Caco-2 (cell line): ENCODE measurements around the gene MYL6. TPM values are rescaled to one million over a fixed set of nuclear protein-coding genes. Genes with fewer than 3 reads are reported as not detected.

Experiments used
- BruUV-seq: library from RNA; stranded (reverse); fragments of 400-500 nt; replicated peaks from 2 replicates; lab custom pipeline; 2021; lab: Mats Ljungman, UMichigan
- CTCF ChIA-PET: fragments of 300-600 bp; sonication (Branson Sonifier 250); formaldehyde crosslinking; loops from one replicate; lab custom pipeline; 2022; ENCODE audit warnings: antibody characterized with exemption; lab: Charles Lee
- POLR2A ChIA-PET: fragments of 300-600 bp; sonication (Branson Sonifier 250); formaldehyde crosslinking; loops from one replicate; lab custom pipeline; 2022; ENCODE audit warnings: antibody characterized with exemption; lab: Charles Lee
- DNase-seq, 2 experiments: peaks; one replicate each; pipeline versions ENCODE4 v3.0.0 to v3.0.0-alpha.2; 2020 to 2022
- H3K27me3 ChIP-seq: replicated peaks from 2 replicates; pipeline ENCODE4 v1.6.0; 2011; ENCODE audit warnings: low read length; ENCODE audit not compliant: control insufficient read depth, insufficient read depth
- H3K36me3 ChIP-seq: 2 replicates; pipeline ENCODE4 v1.5.1; 2011; ENCODE audit warnings: low read length; ENCODE audit not compliant: control insufficient read depth, insufficient read depth
- H3K4me1 ChIP-seq: fragments of 250-450 bp; sonication (Bioruptor Pico); 2 replicates; pipeline ENCODE4 v1.5.1; 2020; ENCODE audit warnings: mild to moderate bottlenecking
- H3K4me3 ChIP-seq: 2 replicates; pipeline ENCODE4 v1.5.1; 2011; ENCODE audit warnings: low read depth, mild to moderate bottlenecking, control low read depth, low read length
- H3K9me3 ChIP-seq: fragments of 250-450 bp; sonication (Bioruptor Pico); 2 replicates; pipeline ENCODE4 v1.5.1; 2020; ENCODE audit warnings: mild to moderate bottlenecking, moderate library complexity
- H3K27ac Mint-ChIP-seq: one replicate; pipeline ENCODE4 v1.8.0; 2022; ENCODE audit warnings: mixed read lengths; ENCODE audit not compliant: unreplicated experiment
- H3K27me3 Mint-ChIP-seq: one replicate; pipeline ENCODE4 v1.8.0; 2022; ENCODE audit warnings: mixed read lengths; ENCODE audit not compliant: insufficient read depth, unreplicated experiment
- H3K36me3 Mint-ChIP-seq: one replicate; pipeline ENCODE4 v1.8.0; 2022; ENCODE audit warnings: mild to moderate bottlenecking, mixed read lengths; ENCODE audit not compliant: insufficient read depth, unreplicated experiment
- H3K4me1 Mint-ChIP-seq: one replicate; pipeline ENCODE4 v1.8.0; 2022; ENCODE audit warnings: low read depth, mixed read lengths; ENCODE audit not compliant: unreplicated experiment
- H3K4me3 Mint-ChIP-seq: one replicate; pipeline ENCODE4 v1.8.0; 2022; ENCODE audit warnings: mild to moderate bottlenecking, moderate library complexity, mixed read lengths; ENCODE audit not compliant: unreplicated experiment
- H3K9me3 Mint-ChIP-seq: one replicate; pipeline ENCODE4 v1.8.0; 2022; ENCODE audit warnings: mixed read lengths; ENCODE audit not compliant: unreplicated experiment
- CTCF ChIP-seq, 2 experiments: fragments of 200-600 bp in 1 of 2; IDR thresholded peaks; 1 replicate in 1 of 2; 2 replicates in 1 of 2; pipeline versions ENCODE4 v1.5.1 to v1.8.0; 2011 to 2022; ENCODE audit warnings: antibody characterized with exemption in 1 of 2, control low read depth in 1 of 2, inconsistent platforms in 1 of 2, low read depth in 1 of 2, low read length in 1 of 2, mild to moderate bottlenecking in 1 of 2, moderate library complexity in 1 of 2; ENCODE audit not compliant: insufficient read depth in 1 of 2, severe bottlenecking in 1 of 2, unreplicated experiment in 1 of 2
- intact Hi-C: fragments of 100-400 bp; cut with micrococcal nuclease; formaldehyde crosslinking; loops from one replicate; pipeline ENCODE4 v1.10.0; 2022; ENCODE audit not compliant: unreplicated experiment
- total RNA-seq: library from RNA; stranded (reverse); gene quantifications from 2 replicates; pipeline ENCODE4 v1.2.3, GENCODE V29; 2022

Gene MYL6
- total RNA-seq, 1 experiment from 2014 or later = 960 TPM

DNA sequence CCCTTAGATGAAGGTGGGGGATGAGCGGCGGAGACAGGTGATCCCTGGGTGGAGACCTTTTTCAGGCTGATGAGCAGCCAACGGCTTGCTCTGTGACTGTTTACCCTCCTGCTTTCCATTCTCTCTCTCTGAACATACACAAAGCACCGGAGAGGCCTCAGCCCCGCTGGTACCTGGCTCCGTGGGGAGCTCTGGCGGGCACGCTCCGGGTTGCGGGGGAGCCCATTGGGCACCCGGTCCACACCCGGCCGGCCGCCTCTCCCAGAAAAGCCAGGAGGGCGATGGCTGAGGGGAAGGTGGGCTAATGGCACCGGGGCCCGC is 30.6 kb downstream of the MYL6 start:
- Histone ChIP-seq H3K4me3 (peak overlapping the region; percentile 49), H3K27me3 (no peaks in the 10 kb centered on the region), H3K36me3 (peaks cover 3% of the 10 kb centered on the region), H3K4me1 (peaks cover 19% of the 10 kb centered on the region), H3K9me3 (no peaks in the 10 kb centered on the region)
- no peak for TF ChIP-seq CTCF (IDR thresholded peaks at IDR 0.05; ENCODE audit: insufficient read depth in 1 of 2, low read depth in 1 of 2, low read length in 1 of 2, severe bottlenecking in 1 of 2, unreplicated experiment in 1 of 2)
- POLR2A ChIA-PET = interaction anchor here (0.9 to 2.3 kb wide), 9 partner anchors 30 to 127 kb away, joined by 3 to 20 read pairs (median 7); partner anchors contain the start of genes CNPY2, COQ10A, ESYT1 and MYL6
- BruUV-seq = no TSS peak
- no peak for DNase-seq
- Mint-ChIP-seq H3K4me1 (peaks cover 26% of the 10 kb centered on the region), H3K9me3 (no peaks in the 10 kb centered on the region), H3K4me3 (peak overlapping the region; percentile 97), H3K36me3 (peaks cover 53% of the 10 kb centered on the region), H3K27ac (peak overlapping the region; percentile 81), H3K27me3 (peaks cover 3% of the 10 kb centered on the region)
- intact Hi-C loops = loop anchor here (1.0 to 2.0 kb wide), 2 partner anchors 29 to 62 kb away; no protein-coding TSS in a partner anchor
- CTCF ChIA-PET = interaction anchor here (0.5 to 3.8 kb wide), 15 partner anchors 8 to 450 kb away, joined by 3 to 99 read pairs (median 7); partner anchors contain the start of genes ANKRD52, CNPY2, ESYT1 and MYL6

DNA sequence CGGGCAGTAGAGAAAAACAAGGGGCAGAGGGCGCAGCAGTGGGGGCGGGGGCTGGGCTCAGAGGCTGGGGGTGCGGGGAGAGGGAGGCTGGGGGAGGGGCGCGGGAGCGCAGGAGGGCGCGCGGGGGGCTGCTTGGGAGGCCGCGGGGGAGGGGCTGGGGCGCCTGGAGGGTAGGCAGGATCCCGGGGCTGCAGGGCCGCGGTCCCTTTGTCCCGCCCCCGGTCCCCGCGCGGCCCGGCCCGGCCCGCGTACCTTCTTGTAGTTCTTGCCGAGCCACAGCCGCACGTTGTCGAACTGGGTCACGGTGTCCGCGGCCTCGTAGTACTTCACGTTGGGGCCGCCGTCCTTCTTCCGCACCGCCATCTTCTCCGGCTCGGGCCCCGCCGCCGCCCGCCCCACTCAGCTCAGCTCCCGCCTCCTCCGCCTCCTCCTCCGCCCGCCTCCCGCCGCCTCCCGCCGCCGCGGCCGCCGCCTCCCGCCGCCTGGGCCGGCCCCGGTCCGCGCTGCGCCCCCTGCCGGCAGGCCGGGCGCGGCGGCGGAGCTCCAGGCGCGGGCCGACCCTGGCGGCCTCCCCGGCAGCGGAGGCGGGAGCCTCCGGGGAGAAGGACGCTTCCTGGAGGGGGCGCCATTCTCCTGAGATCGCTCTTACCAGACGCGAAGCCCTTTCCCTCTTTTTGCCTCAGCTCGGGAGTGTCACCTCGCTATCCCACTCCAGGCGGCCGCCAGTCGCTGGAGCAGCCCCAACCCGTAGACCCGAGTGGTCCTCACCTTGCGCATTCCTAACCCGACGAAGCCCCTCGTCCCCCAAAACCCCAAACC is 31.1 kb downstream of the MYL6 start, which contains the start of gene SMARCC2:
SMARCC2 (minus strand) TSS at position 385 of the 819 bp plus-strand sequence; CDS start at position 363, 22 bp downstream.
- CTCF ChIA-PET = interaction anchor here (0.6 to 3.8 kb wide), 28 partner anchors 8 to 451 kb away, joined by 3 to 99 read pairs (median 4); partner anchors contain the start of genes ANKRD52, CNPY2, COQ10A and ESYT1

More for the DNA sequence above, 31.1 kb downstream of the MYL6 start, which contains the start of gene SMARCC2:
- Histone ChIP-seq H3K27me3 (no peaks in the 10 kb centered on the region), H3K4me3 (peak within 1 kb of the TSS; percentile 49), H3K9me3 (no peaks in the 10 kb centered on the region), H3K4me1 (peaks cover 19% of the 10 kb centered on the region), H3K36me3 (peaks cover 3% of the 10 kb centered on the region; the same call in 1 of the 2 replicates)
- H3K4me3 Mint-ChIP-seq = peak within 1 kb of the TSS; percentile 97
- H3K4me1 Mint-ChIP-seq = peaks cover 29% of the 10 kb centered on the region
- no peaks in the 10 kb centered on the region for H3K9me3 Mint-ChIP-seq
- peak within 1 kb of the TSS; percentile 98 for H3K27ac Mint-ChIP-seq
- no TSS peak for BruUV-seq
- H3K36me3 Mint-ChIP-seq = peaks cover 47% of the 10 kb centered on the region
- POLR2A ChIA-PET = interaction anchor here (0.7 to 2.3 kb wide), 11 partner anchors 17 to 127 kb away, joined by 3 to 20 read pairs (median 5); partner anchors contain the start of genes CNPY2, COQ10A, ESYT1 and MYL6
- intact Hi-C loops = loop anchor here (1.0 to 2.0 kb wide), 2 partner anchors 30 to 63 kb away; no protein-coding TSS in a partner anchor
- peaks cover 3% of the 10 kb centered on the region for H3K27me3 Mint-ChIP-seq
- peak; percentile 92 to 94 for DNase-seq
- TF ChIP-seq CTCF (IDR thresholded peaks at IDR 0.05; ENCODE audit: insufficient read depth in 1 of 2, low read depth in 1 of 2, low read length in 1 of 2, severe bottlenecking in 1 of 2, unreplicated experiment in 1 of 2) = peak; percentile 73 to 74
